A549 (cell line): ENCODE results near the gene SLC2A10.

Source experiments
- CEBPB ChIP-seq, 2 experiments: fragments of >200 bp in 1 of 2; sonication (Bioruptor Twin) in 1 of 2; formaldehyde crosslinking in 1 of 2; IDR thresholded peaks; 2 replicates each; pipeline ENCODE4 v1.6.1; 2012 to 2016
- EP300 ChIP-seq, 2 experiments: fragments of >200 bp; sonication (Bioruptor Twin); formaldehyde crosslinking; IDR thresholded peaks; 2 replicates in 1 of 2; 3 replicates in 1 of 2; pipeline ENCODE4 v1.6.1; 2016 to 2017
- MYC ChIP-seq: IDR thresholded peaks from 2 replicates; pipeline ENCODE4 v1.6.1; 2012; ENCODE audit warnings: mild to moderate bottlenecking, inconsistent platforms, low read length, improper control_type of control experiment, borderline replicate concordance
- RAD21 ChIP-seq, 2 experiments: fragments of >200 bp in 1 of 2; sonication (Bioruptor Twin) in 1 of 2; formaldehyde crosslinking in 1 of 2; IDR thresholded peaks in 1 of 2; conservative IDR thresholded peaks in 1 of 2; 2 replicates in 1 of 2; 3 replicates in 1 of 2; pipeline ENCODE4 v1.6.1; 2012 to 2018; ENCODE audit warnings: inconsistent platforms in 1 of 2
- RFX5 ChIP-seq: fragments of 450-650 bp; IDR thresholded peaks from 2 replicates; pipeline ENCODE4 v1.7.1; 2014; ENCODE audit warnings: antibody characterized with exemption, mild to moderate bottlenecking, moderate library complexity
- TF ChIP-seq, protein P1 (sequence below): fragments of >200 bp; sonication (Bioruptor Twin); formaldehyde crosslinking; IDR thresholded peaks from 3 replicates; pipeline ENCODE4 v1.5.1; 2016
- TF ChIP-seq, protein P2 (sequence below): fragments of 200-600 bp; sonication (generic); IDR thresholded peaks from 2 replicates; pipeline ENCODE4 v1.6.1; 2016; ENCODE audit warnings: antibody characterized with exemption, mild to moderate bottlenecking, moderate library complexity
- TF ChIP-seq, protein P3 (sequence below): IDR thresholded peaks from 2 replicates; pipeline ENCODE4 v1.6.1; 2012

DNA sequence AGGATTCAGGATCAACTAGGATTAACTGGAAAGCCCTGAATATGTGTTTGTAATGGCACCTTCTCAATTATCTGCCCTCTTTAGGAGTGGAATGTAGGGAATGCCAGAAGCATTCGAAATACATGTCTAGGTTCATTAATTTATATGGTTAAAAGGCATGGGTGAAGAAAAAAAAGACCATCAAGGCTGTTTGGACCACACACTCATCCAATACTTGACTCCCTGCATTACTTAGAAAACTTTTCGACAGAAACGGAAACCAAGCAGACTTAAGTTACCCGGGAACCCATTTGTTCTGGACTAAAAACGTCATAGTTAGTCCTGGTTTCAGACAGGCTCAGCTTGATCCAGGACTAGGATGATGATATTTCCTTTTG is 33.2 kb downstream of the SLC2A10 start:
- TF ChIP-seq CEBPB (IDR thresholded peaks at IDR 0.05) (no peak), RAD21 (conservative IDR thresholded peaks at IDR 0.05 in 1 of 2, IDR thresholded peaks at IDR 0.05 in 1 of 2) (no peak), EP300 (IDR thresholded peaks at IDR 0.05) (no peak), RFX5 (no peak), MYC (no peak)
- TF ChIP-seq, protein P1, sequence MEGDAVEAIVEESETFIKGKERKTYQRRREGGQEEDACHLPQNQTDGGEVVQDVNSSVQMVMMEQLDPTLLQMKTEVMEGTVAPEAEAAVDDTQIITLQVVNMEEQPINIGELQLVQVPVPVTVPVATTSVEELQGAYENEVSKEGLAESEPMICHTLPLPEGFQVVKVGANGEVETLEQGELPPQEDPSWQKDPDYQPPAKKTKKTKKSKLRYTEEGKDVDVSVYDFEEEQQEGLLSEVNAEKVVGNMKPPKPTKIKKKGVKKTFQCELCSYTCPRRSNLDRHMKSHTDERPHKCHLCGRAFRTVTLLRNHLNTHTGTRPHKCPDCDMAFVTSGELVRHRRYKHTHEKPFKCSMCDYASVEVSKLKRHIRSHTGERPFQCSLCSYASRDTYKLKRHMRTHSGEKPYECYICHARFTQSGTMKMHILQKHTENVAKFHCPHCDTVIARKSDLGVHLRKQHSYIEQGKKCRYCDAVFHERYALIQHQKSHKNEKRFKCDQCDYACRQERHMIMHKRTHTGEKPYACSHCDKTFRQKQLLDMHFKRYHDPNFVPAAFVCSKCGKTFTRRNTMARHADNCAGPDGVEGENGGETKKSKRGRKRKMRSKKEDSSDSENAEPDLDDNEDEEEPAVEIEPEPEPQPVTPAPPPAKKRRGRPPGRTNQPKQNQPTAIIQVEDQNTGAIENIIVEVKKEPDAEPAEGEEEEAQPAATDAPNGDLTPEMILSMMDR = no peak
- TF ChIP-seq, protein P2, sequence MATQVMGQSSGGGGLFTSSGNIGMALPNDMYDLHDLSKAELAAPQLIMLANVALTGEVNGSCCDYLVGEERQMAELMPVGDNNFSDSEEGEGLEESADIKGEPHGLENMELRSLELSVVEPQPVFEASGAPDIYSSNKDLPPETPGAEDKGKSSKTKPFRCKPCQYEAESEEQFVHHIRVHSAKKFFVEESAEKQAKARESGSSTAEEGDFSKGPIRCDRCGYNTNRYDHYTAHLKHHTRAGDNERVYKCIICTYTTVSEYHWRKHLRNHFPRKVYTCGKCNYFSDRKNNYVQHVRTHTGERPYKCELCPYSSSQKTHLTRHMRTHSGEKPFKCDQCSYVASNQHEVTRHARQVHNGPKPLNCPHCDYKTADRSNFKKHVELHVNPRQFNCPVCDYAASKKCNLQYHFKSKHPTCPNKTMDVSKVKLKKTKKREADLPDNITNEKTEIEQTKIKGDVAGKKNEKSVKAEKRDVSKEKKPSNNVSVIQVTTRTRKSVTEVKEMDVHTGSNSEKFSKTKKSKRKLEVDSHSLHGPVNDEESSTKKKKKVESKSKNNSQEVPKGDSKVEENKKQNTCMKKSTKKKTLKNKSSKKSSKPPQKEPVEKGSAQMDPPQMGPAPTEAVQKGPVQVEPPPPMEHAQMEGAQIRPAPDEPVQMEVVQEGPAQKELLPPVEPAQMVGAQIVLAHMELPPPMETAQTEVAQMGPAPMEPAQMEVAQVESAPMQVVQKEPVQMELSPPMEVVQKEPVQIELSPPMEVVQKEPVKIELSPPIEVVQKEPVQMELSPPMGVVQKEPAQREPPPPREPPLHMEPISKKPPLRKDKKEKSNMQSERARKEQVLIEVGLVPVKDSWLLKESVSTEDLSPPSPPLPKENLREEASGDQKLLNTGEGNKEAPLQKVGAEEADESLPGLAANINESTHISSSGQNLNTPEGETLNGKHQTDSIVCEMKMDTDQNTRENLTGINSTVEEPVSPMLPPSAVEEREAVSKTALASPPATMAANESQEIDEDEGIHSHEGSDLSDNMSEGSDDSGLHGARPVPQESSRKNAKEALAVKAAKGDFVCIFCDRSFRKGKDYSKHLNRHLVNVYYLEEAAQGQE = no peak
- TF ChIP-seq, protein P3, sequence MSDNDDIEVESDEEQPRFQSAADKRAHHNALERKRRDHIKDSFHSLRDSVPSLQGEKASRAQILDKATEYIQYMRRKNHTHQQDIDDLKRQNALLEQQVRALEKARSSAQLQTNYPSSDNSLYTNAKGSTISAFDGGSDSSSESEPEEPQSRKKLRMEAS = no peak
